ENCODE measurements around the gene MST1R. TPM values are rescaled to one million over a fixed set of nuclear protein-coding genes. Genes with fewer than 3 reads are reported as not detected.

The MST1R gene
- total and polyA plus RNA-seq, 2 of the 4 experiments (the other 2 are of a cell fraction), result under 0.01 to 0.14 TPM

DNA sequence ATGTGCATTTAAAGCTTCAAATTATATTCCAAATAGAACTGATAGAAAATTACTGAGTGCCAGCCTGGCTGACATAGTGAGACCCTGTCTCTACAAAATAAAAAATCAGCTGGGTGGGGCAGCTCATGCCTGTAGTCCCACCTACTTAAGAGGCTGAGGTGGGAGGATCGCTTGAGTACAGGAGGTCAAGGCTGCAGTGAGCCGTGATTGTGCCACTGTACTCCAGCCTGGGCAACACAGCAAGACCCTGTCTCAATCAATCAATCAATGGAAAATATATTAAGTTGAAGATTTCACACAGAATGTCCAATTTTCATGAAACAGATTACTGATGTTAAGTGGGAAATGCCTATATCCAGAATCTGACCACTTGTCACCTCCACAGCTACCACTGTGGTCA lies 21.8 kb upstream of the MST1R start:
- Histone ChIP-seq H3K27ac (ENCODE audit: insufficient read depth, low read length) (no peak overlapping the region), H3K4ac (ENCODE audit: low read depth, low read length) (no peak overlapping the region), H3K4me2 (ENCODE audit: low read depth, low read length) (no peak overlapping the region), H3K79me1 (ENCODE audit: low read depth in 1 of 2, low read length in 2 of 2) (peaks cover 16 to 36% of the 10 kb centered on the region in 2 experiments), H3K56ac (ENCODE audit: extremely low read depth, insufficient read depth, low read length) (no peak overlapping the region), H4K91ac (ENCODE audit: insufficient read depth, low read depth, low read length) (no peak overlapping the region), H3K27me3 (ENCODE audit: control insufficient read depth, insufficient read depth, low read length) (no peaks in the 10 kb centered on the region), H3K18ac (ENCODE audit: low read depth, low read length) (no peak overlapping the region), H3K14ac (replicated peaks; ENCODE audit: low read depth, low read length) (no peak overlapping the region), H2BK120ac (ENCODE audit: low read depth, low read length) (no peak overlapping the region), H2AK9ac (replicated peaks; ENCODE audit: low read depth, low read length, poor library complexity) (no peak overlapping the region), H3K4me3 (ENCODE audit: insufficient read depth, low read depth, low read length) (no peak overlapping the region), H2AFZ (replicated peaks; ENCODE audit: low read length, poor library complexity) (no peak overlapping the region), H3K4me1 (ENCODE audit: control insufficient read depth, insufficient read depth, low read length) (peaks cover 8% of the 10 kb centered on the region), H2BK20ac (ENCODE audit: low read depth, low read length) (no peak overlapping the region), H3K9ac (ENCODE audit: low read depth, low read length) (no peak overlapping the region), H2BK5ac (ENCODE audit: low read depth, low read length, poor library complexity, severe bottlenecking) (no peak overlapping the region), H3K36me3 (ENCODE audit: control insufficient read depth, insufficient read depth, low read length) (no peaks in the 10 kb centered on the region), H3K9me1 (ENCODE audit: insufficient read depth, low read length) (peaks cover 5% of the 10 kb centered on the region; the same call in 1 of the 2 replicates), H3K23ac (ENCODE audit: low read depth, low read length) (peak overlapping the region; percentile 36; the same call in 1 of the 2 replicates), H2AK5ac (ENCODE audit: low read depth, low read length) (no peak overlapping the region), H4K20me1 (ENCODE audit: insufficient read depth, low read length) (no peaks in the 10 kb centered on the region), H3K9me3 (ENCODE audit: control insufficient read depth, insufficient read depth, low read length) (no peaks in the 10 kb centered on the region), H2BK15ac (ENCODE audit: low read depth, low read length) (no peak overlapping the region), H4K8ac (ENCODE audit: low read depth in 2 of 2, low read length in 2 of 2) (no peak overlapping the region), H4K5ac (ENCODE audit: low read depth, low read length) (no peak overlapping the region)
- DNase-seq (no peak), ATAC-seq (ENCODE audit: low read depth) (no peak)
- intact Hi-C loops (cut with micrococcal nuclease) (no loop called here), dilution Hi-C loops (cut with HindIII; ENCODE audit: low sequenced_read_pairs, unreplicated experiment) (no loop called here), in situ Hi-C loops (cut with MboI; ENCODE audit: low sequenced_read_pairs) (no loop called here)
- TF ChIP-seq ELK1 (IDR thresholded peaks at IDR 0.05; ENCODE audit: borderline replicate concordance, low read depth, low read length), result no peak
- TF ChIP-seq NFE2L2 (IDR thresholded peaks at IDR 0.05; ENCODE audit: low read depth, low read length), result no peak
- TF ChIP-seq MAZ (IDR thresholded peaks at IDR 0.05; ENCODE audit: borderline replicate concordance, low read depth, low read length), result no peak
- no peak for TF ChIP-seq SMC3 (IDR thresholded peaks at IDR 0.05; ENCODE audit: low read depth, low read length)
- TF ChIP-seq CHD1 (IDR thresholded peaks at IDR 0.05; ENCODE audit: low read depth, low read length), result no peak
- TF ChIP-seq, protein P1, sequence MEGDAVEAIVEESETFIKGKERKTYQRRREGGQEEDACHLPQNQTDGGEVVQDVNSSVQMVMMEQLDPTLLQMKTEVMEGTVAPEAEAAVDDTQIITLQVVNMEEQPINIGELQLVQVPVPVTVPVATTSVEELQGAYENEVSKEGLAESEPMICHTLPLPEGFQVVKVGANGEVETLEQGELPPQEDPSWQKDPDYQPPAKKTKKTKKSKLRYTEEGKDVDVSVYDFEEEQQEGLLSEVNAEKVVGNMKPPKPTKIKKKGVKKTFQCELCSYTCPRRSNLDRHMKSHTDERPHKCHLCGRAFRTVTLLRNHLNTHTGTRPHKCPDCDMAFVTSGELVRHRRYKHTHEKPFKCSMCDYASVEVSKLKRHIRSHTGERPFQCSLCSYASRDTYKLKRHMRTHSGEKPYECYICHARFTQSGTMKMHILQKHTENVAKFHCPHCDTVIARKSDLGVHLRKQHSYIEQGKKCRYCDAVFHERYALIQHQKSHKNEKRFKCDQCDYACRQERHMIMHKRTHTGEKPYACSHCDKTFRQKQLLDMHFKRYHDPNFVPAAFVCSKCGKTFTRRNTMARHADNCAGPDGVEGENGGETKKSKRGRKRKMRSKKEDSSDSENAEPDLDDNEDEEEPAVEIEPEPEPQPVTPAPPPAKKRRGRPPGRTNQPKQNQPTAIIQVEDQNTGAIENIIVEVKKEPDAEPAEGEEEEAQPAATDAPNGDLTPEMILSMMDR (conservative IDR thresholded peaks at IDR 0.05; ENCODE audit: low read depth, low read length), result no peak
- no peak for TF ChIP-seq FOS (IDR thresholded peaks at IDR 0.05; ENCODE audit: low read depth, low read length)
- no peak for TF ChIP-seq USF2 (IDR thresholded peaks at IDR 0.05; ENCODE audit: low read depth, low read length)
- TF ChIP-seq CEBPB (IDR thresholded peaks at IDR 0.05; ENCODE audit: low read depth, low read length), result no peak
- TF ChIP-seq RFX5 (IDR thresholded peaks at IDR 0.05; ENCODE audit: low read depth, low read length), result no peak
- no peak for TF ChIP-seq MXI1 (IDR thresholded peaks at IDR 0.05; ENCODE audit: borderline replicate concordance, low read depth, low read length)
- TF ChIP-seq MAFK (IDR thresholded peaks at IDR 0.05; ENCODE audit: low read depth, low read length), result no peak
- TF ChIP-seq BHLHE40 (IDR thresholded peaks at IDR 0.05; ENCODE audit: low read depth, low read length), result no peak
- TF ChIP-seq POLR2A (IDR thresholded peaks at IDR 0.05; ENCODE audit: low read depth, low read length), result no peak
- TF ChIP-seq RAD21 (IDR thresholded peaks at IDR 0.05; ENCODE audit: low read length), result no peak
- no peak for TF ChIP-seq RCOR1 (IDR thresholded peaks at IDR 0.05; ENCODE audit: insufficient replicate concordance, low read length)
- POLR2A ChIA-PET (ENCODE audit: unreplicated experiment), result no interaction called here
- BruUV-seq (replicated peaks), result no TSS peak
- no CpG with 5 or more reads among the region's 2 CpGs for WGBS, 2 experiments (ENCODE audit: extremely low coverage in 2 of 2, insufficient read length in 1 of 2)
- CTCF ChIA-PET, result no interaction called here
